ENCODE data around the gene MGAT3. TPM values are rescaled to one million over a fixed set of nuclear protein-coding genes. Genes with fewer than 3 reads are reported as not detected.

MGAT3 gene
- total RNA-seq, 2 donors from 2014 or later, result 0.25 to 0.96 TPM

DNA sequence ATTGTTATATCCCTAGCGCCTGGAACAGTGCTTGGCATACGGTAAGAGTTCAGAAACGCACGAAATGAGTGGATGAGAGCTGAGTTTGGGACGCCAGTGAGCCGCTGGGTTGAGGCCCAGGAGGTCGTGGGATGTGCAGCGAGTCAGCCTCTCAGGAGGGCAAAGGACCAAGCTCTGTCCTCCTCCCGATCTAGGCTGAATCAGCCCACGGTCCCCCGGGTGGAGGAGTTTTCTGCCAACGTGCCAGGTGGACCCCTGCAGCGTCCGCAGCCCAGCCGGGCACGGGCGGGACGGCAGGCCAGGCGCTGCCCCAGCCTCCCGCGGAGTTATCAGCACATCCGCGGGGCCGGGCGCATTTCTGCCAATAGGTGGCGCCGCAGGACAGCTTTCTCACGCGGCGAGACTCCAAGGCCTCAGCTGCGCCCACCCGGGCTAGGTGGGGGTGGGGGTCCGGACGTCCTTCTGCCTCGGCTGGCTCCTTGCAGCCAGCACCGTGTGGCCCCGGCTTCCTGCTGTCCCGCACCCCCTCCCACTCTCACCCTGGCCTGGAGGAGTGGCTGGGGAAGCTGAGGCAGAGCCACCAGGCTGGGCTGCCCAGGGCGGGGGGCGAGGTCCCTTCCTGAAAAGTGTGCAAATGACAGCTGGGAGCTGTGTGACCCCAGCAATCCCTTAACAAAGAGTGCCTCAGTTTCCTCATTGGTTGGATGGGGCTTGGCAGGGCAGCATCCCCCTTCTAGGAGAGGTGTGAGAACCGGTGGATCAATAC lies 78.0 kb downstream of the MGAT3 start:
- no peak overlapping the region for H3K4me3 Mint-ChIP-seq
- no peak for ATAC-seq

DNA sequence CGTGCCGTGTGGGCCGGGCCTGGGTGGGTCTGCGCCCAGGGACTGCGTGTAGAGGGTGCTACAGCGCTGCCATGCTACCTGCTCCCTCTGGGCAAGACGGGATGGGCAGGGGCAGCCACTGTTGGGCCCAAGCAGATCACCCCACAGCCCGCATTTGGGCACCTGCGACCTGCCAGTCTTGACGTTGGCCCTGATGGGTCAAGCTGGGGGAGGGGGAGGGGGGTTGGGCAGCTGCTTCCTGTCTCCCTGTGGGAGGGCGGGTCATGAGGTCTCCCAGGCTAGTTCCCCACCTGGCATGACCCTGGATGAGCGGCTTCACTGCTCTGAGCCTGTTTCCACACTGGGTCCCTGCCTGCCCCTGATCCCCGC lies 78.5 kb downstream of the MGAT3 start:
- Mint-ChIP-seq H3K36me3 (ENCODE audit: low read depth) (peaks cover 2% of the 10 kb centered on the region), H3K4me1 (peaks cover 23% of the 10 kb centered on the region), H3K27me3 (no peaks in the 10 kb centered on the region), H3K27ac (no peak overlapping the region), H3K4me3 (no peak overlapping the region)
- no peaks in the 10 kb centered on the region for H3K9me3 ChIP-seq (ENCODE audit: control insufficient read depth, low read length, poor library complexity, severe bottlenecking)
- ATAC-seq, result no peak
- DNase-seq, result no peak

More for the DNA sequence above, 78.0 kb downstream of the MGAT3 start:
- H3K9me3 ChIP-seq (ENCODE audit: control insufficient read depth, low read length, poor library complexity, severe bottlenecking), result no peaks in the 10 kb centered on the region
- Mint-ChIP-seq H3K36me3 (ENCODE audit: low read depth) (peaks cover 2% of the 10 kb centered on the region), H3K4me1 (peaks cover 28% of the 10 kb centered on the region), H3K27me3 (no peaks in the 10 kb centered on the region), H3K27ac (no peak overlapping the region)
- DNase-seq, result peak; percentile 68 to 83 (median 71)

DNA sequence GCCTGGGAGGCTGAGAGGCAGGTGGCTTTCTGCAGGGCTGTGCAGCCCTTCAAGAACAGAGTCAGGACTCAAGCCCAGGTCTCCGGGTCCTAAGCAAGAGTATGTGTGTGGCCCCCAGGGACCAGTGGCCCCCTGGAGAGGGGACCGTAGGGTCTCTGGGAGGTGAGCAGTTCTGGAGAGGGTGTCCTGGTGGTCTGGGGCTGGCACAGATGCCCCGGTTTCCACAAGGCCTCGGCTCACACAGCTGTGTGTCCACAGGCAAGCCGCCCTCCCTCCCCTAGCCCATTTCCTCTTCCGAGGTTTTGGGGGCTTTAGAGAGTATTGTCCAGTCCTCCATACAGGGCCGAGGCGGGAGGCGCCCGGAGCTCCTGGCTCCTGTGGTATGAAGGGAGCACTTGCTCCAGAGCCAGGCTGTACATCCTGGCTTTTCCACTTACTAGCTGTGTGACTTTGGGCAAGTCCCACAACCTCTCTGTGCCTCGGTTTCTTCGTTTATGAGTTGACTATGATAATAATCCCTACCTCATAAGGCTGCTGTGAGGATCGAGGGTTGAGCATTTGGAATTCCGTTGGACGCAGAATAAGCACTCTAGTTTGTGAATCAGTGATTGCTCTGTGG lies 79.1 kb downstream of the MGAT3 start:
- H3K27me3 Mint-ChIP-seq, result no peaks in the 10 kb centered on the region
- no peaks in the 10 kb centered on the region for H3K9me3 ChIP-seq (ENCODE audit: control insufficient read depth, low read length, poor library complexity, severe bottlenecking)
- H3K4me3 Mint-ChIP-seq, result no peak overlapping the region
- peaks cover 18% of the 10 kb centered on the region for H3K4me1 Mint-ChIP-seq
- DNase-seq, result no peak
- H3K36me3 Mint-ChIP-seq (ENCODE audit: low read depth), result peaks cover 2% of the 10 kb centered on the region
- no peak overlapping the region for H3K27ac Mint-ChIP-seq
- no peak for ATAC-seq

DNA sequence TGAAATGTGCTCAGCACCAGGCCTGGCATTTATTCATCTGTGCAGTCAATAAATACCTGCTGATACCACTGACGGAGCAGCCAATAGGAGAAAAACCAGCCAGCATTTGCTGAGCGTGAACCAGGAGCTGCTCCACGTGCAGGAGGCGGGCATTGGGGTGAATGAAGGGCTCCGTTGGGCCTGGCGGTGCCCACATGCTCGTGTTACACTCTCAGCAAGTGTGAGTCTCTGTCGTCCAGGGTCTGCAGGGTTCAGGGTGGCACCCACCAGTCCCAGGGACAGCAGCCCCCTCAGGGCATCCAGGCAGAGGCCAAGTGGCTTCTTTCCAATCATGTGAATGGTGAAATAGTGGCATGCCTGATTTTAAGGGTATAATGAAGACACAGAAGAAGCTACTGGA lies 79.9 kb downstream of the MGAT3 start:
- Mint-ChIP-seq H3K4me1 (peaks cover 12% of the 10 kb centered on the region), H3K4me3 (no peak overlapping the region)
- no peak for ATAC-seq

DNA sequence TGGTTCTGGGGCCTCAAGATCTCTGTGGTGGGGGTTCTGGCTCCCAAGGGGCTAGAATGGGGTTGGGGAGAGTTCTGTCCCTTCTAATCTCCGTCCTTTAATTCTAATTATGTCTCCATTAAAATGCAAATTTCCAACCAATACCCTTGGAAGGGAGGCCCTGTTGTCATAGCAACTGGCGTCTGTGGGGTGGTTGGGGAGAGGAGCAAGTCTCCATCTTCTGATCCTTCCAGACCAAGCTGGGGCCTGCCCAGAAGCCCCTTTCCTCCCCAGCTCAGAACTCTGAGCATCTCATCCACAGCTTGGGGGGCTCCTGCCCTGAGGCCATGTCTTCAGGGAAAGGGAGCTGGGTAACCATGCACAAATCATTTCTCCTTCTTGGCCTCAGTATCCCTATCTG lies 81.2 kb downstream of the MGAT3 start:
- no peak for DNase-seq
- Mint-ChIP-seq H3K4me1 (peaks cover 2% of the 10 kb centered on the region), H3K27me3 (peaks cover 3% of the 10 kb centered on the region), H3K36me3 (ENCODE audit: low read depth) (no peaks in the 10 kb centered on the region), H3K4me3 (no peak overlapping the region), H3K27ac (no peak overlapping the region)
- no peaks in the 10 kb centered on the region for H3K9me3 ChIP-seq (ENCODE audit: control insufficient read depth, low read length, poor library complexity, severe bottlenecking)
- ATAC-seq, result no peak

More for the DNA sequence above, 79.9 kb downstream of the MGAT3 start:
- H3K36me3 Mint-ChIP-seq (ENCODE audit: low read depth), result no peaks in the 10 kb centered on the region
- no peaks in the 10 kb centered on the region for H3K27me3 Mint-ChIP-seq
- no peaks in the 10 kb centered on the region for H3K9me3 ChIP-seq (ENCODE audit: control insufficient read depth, low read length, poor library complexity, severe bottlenecking)
- DNase-seq, result no peak
- H3K27ac Mint-ChIP-seq, result no peak overlapping the region

Other genes with a start within 250 kb of the MGAT3 start
- 1 to 10 TPM; 2.8 to 4.4 TPM for gene PDGFB, start 212.0 kb upstream of the MGAT3 start, total RNA-seq
- 1,000 to 10,000 TPM; 3,215 to 3,260 TPM for gene RPL3, start 137.4 kb upstream of the MGAT3 start, total RNA-seq
- gene SYNGR1, start 107.0 kb upstream of the MGAT3 start, total RNA-seq, result 1 to 10 TPM in 1 of 2 donors, under 1 TPM in 1; 0.47 to 1.1 TPM
- gene TAB1, start 57.2 kb upstream of the MGAT3 start, total RNA-seq, result 10 to 100 TPM; 22.0 to 23.6 TPM
- gene MIEF1, start 45.3 kb downstream of the MGAT3 start, total RNA-seq, result 10 to 100 TPM; 16.9 to 22.7 TPM
- gene ATF4, start 63.5 kb downstream of the MGAT3 start, total RNA-seq, result 100 to 1,000 TPM; 260 to 333 TPM
- 10 to 100 TPM; 42.6 to 47.3 TPM for gene RPS19BP1, start 75.7 kb downstream of the MGAT3 start, total RNA-seq
- 10 to 100 TPM; 20.3 to 27.9 TPM for gene CACNA1I, start 113.7 kb downstream of the MGAT3 start, total RNA-seq